Stimulated activated CD4-positive, alpha-beta T cell treated with anti-CD3 and anti-CD28 coated beads, TNF-alpha, amount 100 ng/mL, for 48 hours (primary cell): ENCODE results near the gene ANKRD39.

Experiments used
- DNase-seq, 3 donors: peaks; one replicate each; pipeline ENCODE4 v3.0.0-alpha.2; 2020; ENCODE audit warnings: low read depth in 3 of 3

ANKRD39 gene

GRCh38 chr2:96887493-96888012 lies 29.7 kb upstream of the ANKRD39 start:
- no peak for DNase-seq

GRCh38 chr2:96885432-96886347 lies 27.9 kb upstream of the ANKRD39 start:
- DNase-seq = no peak

GRCh38 chr2:96884299-96885094 lies 26.7 kb upstream of the ANKRD39 start:
- no peak for DNase-seq

- DNase-seq = no peak
Observed at GRCh38 chr2:96883306-96883705, 25.5 kb upstream of the ANKRD39 start.

- DNase-seq = no peak
Observed at GRCh38 chr2:96882906-96883305, 25.1 kb upstream of the ANKRD39 start.

GRCh38 chr2:96882230-96882629 lies 24.4 kb upstream of the ANKRD39 start:
- no peak for DNase-seq

GRCh38 chr2:96881349-96882195 lies 23.8 kb upstream of the ANKRD39 start:
- no peak for DNase-seq

- no peak for DNase-seq
Observed at GRCh38 chr2:96880891-96881273, 23.1 kb upstream of the ANKRD39 start.

GRCh38 chr2:96879545-96880040 lies 21.8 kb upstream of the ANKRD39 start:
- DNase-seq = no peak

GRCh38 chr2:96878796-96879544 lies 21.2 kb upstream of the ANKRD39 start:
- DNase-seq = no peak

GRCh38 chr2:96878171-96878570 lies 20.4 kb upstream of the ANKRD39 start:
- DNase-seq = no peak

GRCh38 chr2:96877631-96878092 lies 19.8 kb upstream of the ANKRD39 start:
- no peak for DNase-seq

- DNase-seq = no peak
Observed at GRCh38 chr2:96877042-96877451, 19.2 kb upstream of the ANKRD39 start.

GRCh38 chr2:96876269-96877041 lies 18.6 kb upstream of the ANKRD39 start:
- DNase-seq = no peak

GRCh38 chr2:96875498-96876268 lies 17.9 kb upstream of the ANKRD39 start:
- DNase-seq = no peak

GRCh38 chr2:96874198-96874831 lies 16.5 kb upstream of the ANKRD39 start:
- DNase-seq = no peak

GRCh38 chr2:96873651-96874096 lies 15.9 kb upstream of the ANKRD39 start:
- no peak for DNase-seq

GRCh38 chr2:96872591-96873349 lies 15.0 kb upstream of the ANKRD39 start:
- DNase-seq = no peak
